ENCODE results near the gene FUNDC2. TPM values are rescaled to one million over a fixed set of nuclear protein-coding genes. Genes with fewer than 3 reads are reported as not detected.

The FUNDC2 gene
- total RNA-seq, 2 experiments from 2014 or later: 37.2 to 37.4 TPM

DNA sequence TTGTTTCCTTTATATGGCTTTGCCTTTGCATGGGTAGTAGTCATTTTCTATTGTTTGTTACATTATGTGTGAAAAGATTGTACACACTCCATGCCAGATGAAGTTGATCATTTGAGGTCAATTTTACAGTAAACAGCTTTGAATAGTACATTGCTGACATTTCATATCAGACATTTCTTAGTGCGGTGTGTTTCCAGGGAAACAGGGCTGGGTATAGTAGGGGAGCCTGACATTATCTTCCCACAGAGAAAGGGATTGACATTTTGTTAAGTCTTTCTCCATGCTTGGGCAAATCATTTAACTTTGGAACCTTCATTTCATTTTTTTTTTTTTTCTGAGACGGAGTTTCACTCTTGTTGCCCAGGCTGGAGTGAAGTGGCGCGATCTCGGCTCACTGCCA, 5.0 kb downstream of the FUNDC2 start:
- peaks cover 20% of the 10 kb centered on the region for H3K36me3 ChIP-seq (ENCODE audit: insufficient read depth, low read length)
- ATAC-seq (ENCODE audit: poor library complexity) (no peak), DNase-seq (no peak)
- Mint-ChIP-seq H3K27ac (no peak overlapping the region), H3K36me3 (ENCODE audit: low read depth) (peaks cover 41% of the 10 kb centered on the region), H3K9me3 (no peaks in the 10 kb centered on the region), H3K4me3 (no peak overlapping the region), H3K27me3 (no peaks in the 10 kb centered on the region), H3K4me1 (ENCODE audit: low read depth) (peaks cover 46% of the 10 kb centered on the region)
- ChIA-PET POLR2A (no interaction called here), CTCF (no interaction called here)
- no peaks in the 10 kb centered on the region for H3K27me3 ChIP-seq (ENCODE audit: control insufficient read depth in 1 of 2, insufficient read depth in 2 of 2, low read length in 2 of 2)
- no peak overlapping the region for H3K27ac ChIP-seq (ENCODE audit: low read depth in 1 of 2, low read length in 2 of 2)
- intact Hi-C loops (cut with DNase I, micrococcal nuclease): no loop called here
- no peaks in the 10 kb centered on the region for H3K9me3 ChIP-seq (ENCODE audit: control insufficient read depth in 1 of 2, insufficient read depth in 1 of 2, low read length in 2 of 2)
- TF ChIP-seq, protein P1, sequence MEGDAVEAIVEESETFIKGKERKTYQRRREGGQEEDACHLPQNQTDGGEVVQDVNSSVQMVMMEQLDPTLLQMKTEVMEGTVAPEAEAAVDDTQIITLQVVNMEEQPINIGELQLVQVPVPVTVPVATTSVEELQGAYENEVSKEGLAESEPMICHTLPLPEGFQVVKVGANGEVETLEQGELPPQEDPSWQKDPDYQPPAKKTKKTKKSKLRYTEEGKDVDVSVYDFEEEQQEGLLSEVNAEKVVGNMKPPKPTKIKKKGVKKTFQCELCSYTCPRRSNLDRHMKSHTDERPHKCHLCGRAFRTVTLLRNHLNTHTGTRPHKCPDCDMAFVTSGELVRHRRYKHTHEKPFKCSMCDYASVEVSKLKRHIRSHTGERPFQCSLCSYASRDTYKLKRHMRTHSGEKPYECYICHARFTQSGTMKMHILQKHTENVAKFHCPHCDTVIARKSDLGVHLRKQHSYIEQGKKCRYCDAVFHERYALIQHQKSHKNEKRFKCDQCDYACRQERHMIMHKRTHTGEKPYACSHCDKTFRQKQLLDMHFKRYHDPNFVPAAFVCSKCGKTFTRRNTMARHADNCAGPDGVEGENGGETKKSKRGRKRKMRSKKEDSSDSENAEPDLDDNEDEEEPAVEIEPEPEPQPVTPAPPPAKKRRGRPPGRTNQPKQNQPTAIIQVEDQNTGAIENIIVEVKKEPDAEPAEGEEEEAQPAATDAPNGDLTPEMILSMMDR (IDR thresholded peaks at IDR 0.05): no peak
- H3K4me3 ChIP-seq (ENCODE audit: low read length): no peak overlapping the region
- H3K4me1 ChIP-seq (ENCODE audit: insufficient read depth, low read length): peaks cover 8% of the 10 kb centered on the region

DNA sequence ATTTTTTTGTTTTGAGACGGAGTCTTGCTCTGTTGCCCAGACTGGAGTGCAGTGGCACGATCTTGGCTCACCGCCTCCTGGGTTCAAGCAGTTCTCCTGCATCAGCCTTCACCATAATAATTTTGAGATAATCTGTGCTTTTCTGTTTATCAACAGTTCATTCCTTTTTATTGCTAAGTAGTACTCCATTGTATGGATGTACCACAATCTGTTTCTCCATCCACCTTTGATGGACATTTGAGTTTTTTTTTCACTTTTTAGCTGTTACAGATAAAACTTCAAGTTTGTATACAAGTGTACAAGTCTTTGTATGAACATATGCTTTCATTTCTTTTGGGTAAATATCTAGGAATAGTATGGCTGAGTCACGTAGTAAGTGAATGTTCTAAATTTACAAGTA, 9.0 kb downstream of the FUNDC2 start:
- Mint-ChIP-seq H3K36me3 (ENCODE audit: low read depth) (peaks cover 62% of the 10 kb centered on the region), H3K27me3 (no peaks in the 10 kb centered on the region), H3K27ac (no peak overlapping the region), H3K4me3 (no peak overlapping the region), H3K9me3 (no peaks in the 10 kb centered on the region), H3K4me1 (ENCODE audit: low read depth) (peaks cover 42% of the 10 kb centered on the region)
- no peaks in the 10 kb centered on the region for H3K27me3 ChIP-seq (ENCODE audit: control insufficient read depth in 1 of 2, insufficient read depth in 2 of 2, low read length in 2 of 2)
- TF ChIP-seq, protein P1 (IDR thresholded peaks at IDR 0.05): no peak
- CTCF ChIA-PET: no interaction called here
- DNase-seq: no peak
- peaks cover 20% of the 10 kb centered on the region for H3K36me3 ChIP-seq (ENCODE audit: insufficient read depth, low read length)
- no peak for ATAC-seq (ENCODE audit: poor library complexity)
- H3K27ac ChIP-seq (ENCODE audit: low read depth in 1 of 2, low read length in 2 of 2): no peak overlapping the region
- H3K4me1 ChIP-seq (ENCODE audit: insufficient read depth, low read length): no peaks in the 10 kb centered on the region
- intact Hi-C loops (cut with DNase I, micrococcal nuclease): no loop called here
- H3K4me3 ChIP-seq (ENCODE audit: low read length): no peak overlapping the region
- H3K9me3 ChIP-seq (ENCODE audit: control insufficient read depth in 1 of 2, insufficient read depth in 1 of 2, low read length in 2 of 2): no peaks in the 10 kb centered on the region
- POLR2A ChIA-PET: no interaction called here

DNA sequence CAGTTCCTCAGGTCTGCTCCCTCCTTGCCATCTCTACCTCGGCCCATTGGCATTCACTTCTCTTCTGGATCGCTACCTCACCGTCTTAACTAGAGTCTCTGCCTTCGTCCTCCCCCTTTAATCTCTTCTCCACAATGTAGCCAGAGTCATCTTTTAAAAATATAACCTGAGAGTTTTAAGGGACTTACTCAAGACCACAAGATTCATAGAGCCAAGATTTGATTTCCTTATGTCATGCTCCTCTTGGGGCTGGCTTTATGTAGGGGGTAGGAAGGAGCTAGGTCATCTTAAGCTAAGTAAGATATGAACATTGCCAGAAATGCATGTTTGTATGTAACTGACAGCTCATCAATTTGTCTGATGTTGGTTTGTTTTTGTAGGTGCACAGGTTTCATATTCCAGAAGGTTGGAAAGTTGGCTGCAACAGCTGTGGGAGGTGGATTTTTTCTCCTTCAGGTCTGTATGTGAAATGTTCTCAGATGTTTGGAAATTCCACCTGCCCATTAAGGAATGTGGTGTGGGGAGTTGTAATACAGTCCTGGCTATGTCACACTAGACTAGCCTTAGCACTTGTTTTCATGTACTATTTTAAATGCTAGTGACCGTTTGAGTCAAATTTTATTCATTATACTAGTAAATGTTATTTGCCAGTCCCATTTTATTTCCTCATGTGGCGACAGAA, 19.6 kb downstream of the FUNDC2 start:
- H3K36me3 Mint-ChIP-seq (ENCODE audit: low read depth): peaks cover 61% of the 10 kb centered on the region
- H3K27me3 Mint-ChIP-seq: no peaks in the 10 kb centered on the region
- POLR2A ChIA-PET: no interaction called here
- no peaks in the 10 kb centered on the region for H3K9me3 Mint-ChIP-seq
- no peak overlapping the region for H3K4me3 Mint-ChIP-seq
- Histone ChIP-seq H3K4me1 (ENCODE audit: insufficient read depth, low read length) (peaks cover 3% of the 10 kb centered on the region), H3K27me3 (ENCODE audit: control insufficient read depth in 1 of 2, insufficient read depth in 2 of 2, low read length in 2 of 2) (no peaks in the 10 kb centered on the region), H3K36me3 (ENCODE audit: insufficient read depth, low read length) (peaks cover 14% of the 10 kb centered on the region), H3K9me3 (ENCODE audit: control insufficient read depth in 1 of 2, insufficient read depth in 1 of 2, low read length in 2 of 2) (no peaks in the 10 kb centered on the region), H3K4me3 (ENCODE audit: low read length) (no peak overlapping the region), H3K27ac (ENCODE audit: low read depth in 1 of 2, low read length in 2 of 2) (no peak overlapping the region)
- ATAC-seq (ENCODE audit: poor library complexity) (no peak), DNase-seq (no peak)
- CTCF ChIA-PET: no interaction called here
- TF ChIP-seq, protein P1 (IDR thresholded peaks at IDR 0.05): no peak
- intact Hi-C loops (cut with DNase I, micrococcal nuclease): no loop called here
- peaks cover 38% of the 10 kb centered on the region for H3K4me1 Mint-ChIP-seq (ENCODE audit: low read depth)
- H3K27ac Mint-ChIP-seq: peak overlapping the region; percentile 64

All from CD4-positive, alpha-beta T cell (primary cell).